ENCODE data around the gene TRIM38.

GRCh38 chr6:25916330-25916729 is 46.3 kb upstream of the TRIM38 start:
- TF ChIP-seq CTCF (IDR thresholded peaks at IDR 0.05) (no peak), EP300 (IDR thresholded peaks at IDR 0.05; ENCODE audit: low read depth) (no peak), POLR2AphosphoS5 (IDR thresholded peaks at IDR 0.05) (no peak)

Data from transverse colon (tissue), 4 donors.